H7 (cell line): Measurements from ENCODE around the gene ALG14. TPM values are rescaled to one million over a fixed set of nuclear protein-coding genes. Genes with fewer than 3 reads are reported as not detected.
"Not testable (repeated sequence)": the region's sequence is repeated elsewhere in the genome, so short reads cannot be mapped to it uniquely, and the experiment has no call there.

ENCODE experiments used
- DNase-seq: peaks from one replicate; pipeline ENCODE4 v3.0.0; 2012
- H3K27me3 ChIP-seq: 2 replicates; pipeline ENCODE4 v1.6.0; 2011; ENCODE audit warnings: mild to moderate bottlenecking, low read length; ENCODE audit not compliant: control insufficient read depth, insufficient read depth
- H3K36me3 ChIP-seq: replicated peaks from 2 replicates; pipeline ENCODE4 v1.5.1; 2011; ENCODE audit warnings: low read length; ENCODE audit not compliant: control insufficient read depth, insufficient read depth
- H3K4me3 ChIP-seq: 2 replicates; pipeline ENCODE4 v1.5.1; 2011; ENCODE audit warnings: low read depth, mild to moderate bottlenecking, control low read depth, low read length, moderate library complexity; ENCODE audit not compliant: insufficient read depth
- total RNA-seq: library from RNA; depleted of rRNA; stranded (reverse); fragments of >200 nt; shearing (Covaris generic); gene quantifications from 2 replicates; pipeline ENCODE4 v1.2.3, GENCODE V29; 2014

The ALG14 gene
- total RNA-seq, 1 experiment from 2014 or later: 0.73 TPM

DNA sequence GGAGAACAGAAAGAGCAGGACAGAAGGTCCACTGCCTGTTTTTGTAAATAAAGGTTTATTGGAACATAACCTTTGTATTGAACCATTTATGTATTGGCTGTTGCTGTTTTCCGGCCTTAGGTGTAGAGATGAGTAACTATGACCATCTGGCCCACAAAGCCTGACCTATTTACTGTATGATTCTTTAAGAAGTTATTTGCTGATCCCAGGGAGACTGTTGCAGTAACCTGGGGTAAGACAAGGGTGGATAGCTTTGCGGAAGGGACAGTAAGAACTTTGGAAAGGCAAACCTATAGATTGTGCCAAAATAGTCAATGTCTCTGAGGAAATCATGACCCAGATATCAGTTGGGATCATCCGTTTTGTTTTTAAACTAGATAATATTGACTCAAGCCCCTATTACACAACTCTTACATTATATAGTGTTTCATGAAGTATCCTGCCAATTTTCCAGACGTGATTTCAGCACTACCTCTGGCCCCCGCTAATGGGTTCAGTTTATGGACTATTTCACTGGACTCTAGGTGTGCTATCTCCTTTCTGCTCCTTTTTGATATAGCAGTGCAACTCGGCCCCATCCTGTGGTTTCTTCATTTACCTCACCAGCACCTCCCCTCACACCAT lies 23.6 kb upstream of the ALG14 start:
- Histone ChIP-seq H3K36me3 (no peaks in the 10 kb centered on the region), H3K4me3 (no peak overlapping the region), H3K27me3 (no peaks in the 10 kb centered on the region)
- DNase-seq: no peak

DNA sequence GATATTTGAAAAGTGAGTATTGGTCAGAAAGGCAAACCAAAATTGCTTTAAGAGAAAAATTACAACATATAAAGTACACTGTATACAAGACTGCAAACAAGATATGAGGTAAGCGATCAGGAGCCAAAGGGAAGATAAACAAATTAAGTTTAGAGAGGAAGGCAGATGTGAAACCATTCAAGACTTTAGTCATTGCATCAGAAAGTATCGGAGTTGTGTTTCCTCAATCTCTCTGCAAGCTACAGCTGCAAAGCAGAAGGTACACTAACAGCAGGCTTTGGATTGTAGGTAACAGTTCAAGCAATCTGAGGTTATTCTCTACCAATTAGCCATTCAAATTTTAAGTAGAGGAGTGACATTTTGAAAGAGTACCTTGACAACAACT lies 23.1 kb upstream of the ALG14 start:
- no peak for DNase-seq
- Histone ChIP-seq H3K36me3 (no peaks in the 10 kb centered on the region), H3K4me3 (no peak overlapping the region), H3K27me3 (no peaks in the 10 kb centered on the region)

DNA sequence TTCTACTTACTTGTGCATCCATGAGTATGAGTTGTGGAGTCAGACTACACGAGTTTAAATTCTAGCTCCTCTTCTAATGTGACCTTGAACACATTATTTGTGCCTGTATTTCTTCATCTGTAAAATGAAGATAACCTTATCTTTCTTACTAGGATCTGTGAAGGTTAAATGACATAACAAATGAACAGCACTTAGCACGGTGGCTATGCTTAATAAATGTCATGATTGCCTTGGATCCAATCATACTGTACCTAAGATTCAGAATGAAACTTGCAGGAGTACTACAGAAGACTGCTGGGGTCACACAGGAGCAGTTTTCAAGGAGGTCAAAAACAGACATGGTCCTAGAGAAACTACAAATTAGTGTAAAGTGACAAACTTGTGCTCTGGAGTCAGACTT lies 22.2 kb upstream of the ALG14 start:
- Histone ChIP-seq H3K27me3 (no peaks in the 10 kb centered on the region), H3K36me3 (no peaks in the 10 kb centered on the region), H3K4me3 (no peak overlapping the region)
- DNase-seq: no peak

DNA sequence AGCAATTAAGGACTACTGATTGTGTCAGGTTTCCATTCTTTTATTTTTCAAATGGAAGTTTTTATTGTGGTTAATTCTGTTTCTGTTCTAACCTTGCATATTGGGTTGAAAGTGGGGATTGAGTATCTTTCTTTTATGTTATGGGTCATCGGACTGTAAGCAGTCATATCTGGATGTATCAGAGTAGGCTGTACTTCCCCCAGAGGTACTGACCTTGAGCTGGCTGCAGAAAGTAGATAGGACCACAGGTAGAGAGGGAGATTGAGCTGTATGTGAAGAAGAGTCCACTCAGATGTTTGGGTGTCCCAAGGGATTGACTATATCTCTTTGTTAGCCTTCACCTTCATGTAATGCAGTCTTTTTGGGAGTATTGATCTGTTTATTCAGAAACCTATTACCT lies 20.5 kb upstream of the ALG14 start:
- H3K4me3 ChIP-seq: no peak overlapping the region
- H3K27me3 ChIP-seq: no peaks in the 10 kb centered on the region
- no peak for DNase-seq
- H3K36me3 ChIP-seq: no peaks in the 10 kb centered on the region

DNA sequence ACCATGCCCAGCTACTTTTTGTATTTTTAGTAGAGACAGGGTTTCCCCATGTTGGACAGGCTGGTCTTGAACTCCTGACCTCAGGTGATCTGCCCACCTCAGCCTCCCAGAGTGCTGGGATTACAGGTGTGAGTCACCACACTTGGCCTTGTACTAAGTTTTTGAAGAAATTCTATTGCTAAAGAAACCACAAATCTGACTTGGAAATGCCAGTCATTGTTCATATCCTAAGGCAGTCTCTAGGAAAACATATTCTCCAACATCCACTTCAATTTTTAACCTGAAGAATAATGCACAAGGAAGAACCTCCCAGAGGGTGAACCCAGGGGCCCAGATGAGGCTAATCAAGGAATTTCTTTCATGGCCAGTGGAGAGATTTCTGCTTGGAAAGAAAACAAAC lies 20.1 kb upstream of the ALG14 start:
- not testable (repeated sequence) for H3K27me3 ChIP-seq, H3K36me3 ChIP-seq, DNase-seq, H3K4me3 ChIP-seq

DNA sequence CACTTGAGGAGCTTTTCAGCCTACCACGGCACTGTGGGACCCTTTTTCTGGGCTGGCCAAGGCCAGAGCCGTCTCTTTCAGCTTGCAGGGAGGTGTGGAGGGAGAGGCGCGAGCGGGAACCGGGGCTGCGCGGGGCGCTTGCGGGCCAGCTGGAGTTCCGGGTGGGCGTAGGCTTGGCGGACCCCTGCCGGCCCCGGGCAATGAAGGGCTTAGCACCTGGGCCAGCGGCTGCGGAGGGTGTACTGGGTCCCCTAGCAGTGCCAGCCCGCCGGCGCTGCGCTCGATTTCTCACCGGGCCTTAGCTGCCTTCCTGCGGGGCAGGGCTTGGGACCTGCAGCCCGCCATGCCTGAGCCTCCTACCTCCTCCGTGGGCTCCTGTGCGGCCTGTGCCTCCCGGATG lies 18.5 kb upstream of the ALG14 start:
- not testable (repeated sequence) for DNase-seq, H3K27me3 ChIP-seq, H3K36me3 ChIP-seq, H3K4me3 ChIP-seq

DNA sequence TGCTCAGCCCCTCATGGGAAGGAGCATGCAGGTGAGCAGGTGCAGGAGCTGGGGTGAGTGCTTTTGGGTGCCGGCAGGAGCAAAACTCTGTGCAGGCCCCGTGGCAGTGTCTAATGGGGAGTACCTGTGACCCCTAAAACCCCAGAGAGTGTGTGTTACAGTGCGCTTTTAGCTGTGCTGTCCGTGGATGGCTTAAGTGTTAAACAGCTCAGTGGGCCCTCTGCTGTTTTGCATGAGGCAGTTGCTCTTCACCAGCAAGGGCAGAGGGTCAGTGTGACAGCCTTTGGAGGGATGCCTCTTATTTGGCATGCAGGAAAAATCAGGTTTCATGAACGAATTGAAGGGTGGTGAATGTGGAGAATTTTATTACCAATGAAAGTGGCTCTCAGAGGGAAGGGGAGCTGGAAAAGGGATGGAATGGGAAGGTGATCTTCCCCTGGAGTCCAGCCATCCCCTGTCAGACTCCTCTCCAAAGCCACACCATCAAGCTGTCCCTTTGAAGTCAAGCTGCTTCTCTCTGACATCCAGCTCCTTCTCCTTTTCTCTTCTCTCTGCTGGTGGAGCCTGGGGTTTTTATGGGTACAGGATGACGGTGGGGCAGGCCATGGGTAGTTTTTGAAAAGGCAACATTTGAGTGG lies 17.0 kb upstream of the ALG14 start:
- Histone ChIP-seq H3K4me3 (no peak overlapping the region), H3K27me3 (no peaks in the 10 kb centered on the region), H3K36me3 (no peaks in the 10 kb centered on the region)
- no peak for DNase-seq

DNA sequence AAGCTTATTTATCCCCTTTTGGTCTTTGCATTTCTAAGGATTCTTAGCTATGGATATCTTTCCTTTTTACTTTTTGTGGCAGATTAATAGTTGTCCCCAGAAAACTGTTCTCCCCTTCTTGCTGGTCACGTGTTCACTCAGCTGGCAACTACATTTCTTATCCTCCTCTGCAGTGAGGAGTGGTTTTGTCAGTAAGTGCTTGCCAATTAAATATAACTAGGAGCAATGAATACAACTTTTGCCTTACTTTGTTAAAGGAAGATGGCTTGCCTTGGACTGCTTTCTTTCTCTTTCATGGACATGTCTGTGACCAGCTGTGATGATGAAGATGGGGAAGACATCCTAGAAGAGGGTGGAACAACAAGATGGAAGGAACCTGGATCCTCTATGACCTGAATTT lies 15.6 kb upstream of the ALG14 start:
- no peak overlapping the region for H3K4me3 ChIP-seq

DNA sequence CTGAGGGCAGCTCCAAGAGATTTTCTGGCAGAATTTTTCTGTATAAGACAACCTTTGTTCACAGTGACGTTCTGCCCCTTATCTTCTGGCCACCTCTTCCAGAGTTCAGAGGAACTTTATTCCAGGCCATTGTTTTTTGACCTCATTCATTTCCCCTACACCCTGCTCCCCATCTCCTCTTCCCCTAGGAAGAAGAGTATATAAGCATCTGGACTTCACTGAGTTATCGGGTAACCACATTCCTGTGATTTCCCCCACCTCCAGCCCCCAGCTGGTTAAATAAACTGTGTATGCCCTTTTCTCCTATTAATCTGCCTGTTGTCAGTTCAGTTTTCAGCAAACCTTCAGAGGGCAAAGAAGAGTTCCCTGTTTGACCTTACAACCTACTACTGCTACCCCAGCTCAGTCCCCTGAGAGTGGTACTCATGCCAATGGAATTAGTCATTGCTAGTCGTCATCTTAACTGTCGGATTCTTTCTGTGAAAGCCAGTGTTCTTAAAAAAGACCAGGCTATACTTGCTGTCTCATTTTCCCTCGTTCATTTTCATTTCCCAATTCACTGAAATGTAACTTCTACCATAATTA lies 14.3 kb upstream of the ALG14 start:
- no peak overlapping the region for H3K4me3 ChIP-seq
- peak; percentile 35 for DNase-seq

More for the DNA sequence above, 15.6 kb upstream of the ALG14 start:
- H3K36me3 ChIP-seq: no peaks in the 10 kb centered on the region
- no peak for DNase-seq
- H3K27me3 ChIP-seq: no peaks in the 10 kb centered on the region

DNA sequence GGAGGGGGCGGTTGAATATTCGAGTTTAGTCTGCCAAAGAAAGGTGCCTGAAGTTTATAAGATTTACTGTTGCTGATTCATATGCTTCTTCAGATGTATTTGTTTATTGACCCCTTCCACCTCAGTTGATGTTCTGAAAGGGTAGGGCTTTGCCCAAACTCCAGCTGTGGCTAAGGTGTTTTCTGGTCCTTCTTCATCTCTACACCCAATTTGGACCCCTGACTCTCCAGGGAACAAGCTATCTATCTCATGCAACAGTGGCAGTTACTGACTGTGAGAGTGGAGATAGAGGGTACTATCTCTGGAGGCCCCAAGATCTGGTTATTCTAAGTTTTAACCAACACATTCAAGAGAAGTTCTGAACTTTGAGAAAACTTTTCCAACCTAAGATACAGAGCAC lies 12.6 kb upstream of the ALG14 start:
- DNase-seq: no peak
- Histone ChIP-seq H3K27me3 (no peaks in the 10 kb centered on the region), H3K4me3 (no peak overlapping the region), H3K36me3 (no peaks in the 10 kb centered on the region)

More for the DNA sequence above, 14.3 kb upstream of the ALG14 start:
- Histone ChIP-seq H3K36me3 (no peaks in the 10 kb centered on the region), H3K27me3 (no peaks in the 10 kb centered on the region)

DNA sequence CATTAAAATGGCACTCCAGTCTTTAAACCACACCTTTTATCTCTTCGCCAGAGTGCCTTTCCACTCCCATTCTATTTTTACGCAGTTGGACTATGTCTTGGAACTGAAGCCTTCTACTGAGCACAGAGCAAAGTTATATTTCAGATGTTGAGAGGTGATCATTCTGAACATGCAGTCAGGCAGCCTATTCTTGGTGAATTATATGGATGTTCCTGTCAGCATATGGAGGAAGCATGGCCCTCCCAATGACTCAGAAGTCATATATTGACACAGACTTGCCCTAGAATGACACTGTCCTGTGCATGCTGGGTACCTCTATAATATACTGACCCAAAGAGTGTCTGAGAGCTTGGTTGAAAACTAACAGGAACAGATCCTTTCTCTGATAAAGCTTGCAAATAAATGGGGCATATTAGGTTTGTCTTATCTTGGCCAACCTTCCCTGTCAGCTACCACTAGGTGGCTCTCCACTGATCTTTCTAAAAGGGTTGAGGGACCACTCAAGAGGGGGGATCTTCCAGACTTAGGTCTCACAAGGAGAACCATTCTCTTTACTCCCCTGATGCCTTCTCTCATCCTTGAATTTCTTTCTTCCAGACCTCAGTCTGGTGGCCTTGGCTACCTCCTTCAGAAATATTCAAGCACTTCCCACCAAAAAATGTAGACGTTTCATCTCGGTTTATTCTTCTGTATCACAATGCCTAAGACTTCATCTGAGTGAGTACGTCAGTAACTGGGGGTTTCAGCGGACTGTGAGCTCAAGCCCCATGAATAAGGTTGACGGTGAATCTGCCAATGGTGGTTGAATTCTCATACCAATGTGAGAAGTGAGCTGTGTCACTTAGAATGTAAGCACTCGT lies 11.8 kb upstream of the ALG14 start:
- no peak overlapping the region for H3K4me3 ChIP-seq
- DNase-seq: peak; percentile 78
- H3K36me3 ChIP-seq: no peaks in the 10 kb centered on the region
- no peaks in the 10 kb centered on the region for H3K27me3 ChIP-seq

DNA sequence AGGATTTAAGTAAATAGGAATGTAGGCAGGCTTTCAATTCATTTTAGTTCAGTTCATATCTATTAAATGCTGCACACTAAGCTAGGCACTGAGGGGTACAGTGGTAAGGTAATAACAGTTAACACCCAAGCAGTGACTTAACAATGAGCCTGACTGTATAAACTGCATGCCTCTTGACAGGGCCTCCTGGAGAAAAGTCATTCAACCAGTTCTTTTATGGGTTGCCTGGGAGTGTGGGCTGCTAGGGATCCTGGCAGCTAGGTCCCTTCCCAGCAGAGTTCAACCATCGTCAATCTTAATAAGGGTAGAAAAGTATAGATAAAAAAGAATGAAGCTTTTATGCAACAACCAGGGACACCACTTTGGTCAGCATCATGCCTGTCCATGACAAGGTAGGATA lies 8.1 kb upstream of the ALG14 start:
- H3K4me3 ChIP-seq: no peak overlapping the region
- no peaks in the 10 kb centered on the region for H3K36me3 ChIP-seq
- H3K27me3 ChIP-seq: no peaks in the 10 kb centered on the region
- DNase-seq: no peak

DNA sequence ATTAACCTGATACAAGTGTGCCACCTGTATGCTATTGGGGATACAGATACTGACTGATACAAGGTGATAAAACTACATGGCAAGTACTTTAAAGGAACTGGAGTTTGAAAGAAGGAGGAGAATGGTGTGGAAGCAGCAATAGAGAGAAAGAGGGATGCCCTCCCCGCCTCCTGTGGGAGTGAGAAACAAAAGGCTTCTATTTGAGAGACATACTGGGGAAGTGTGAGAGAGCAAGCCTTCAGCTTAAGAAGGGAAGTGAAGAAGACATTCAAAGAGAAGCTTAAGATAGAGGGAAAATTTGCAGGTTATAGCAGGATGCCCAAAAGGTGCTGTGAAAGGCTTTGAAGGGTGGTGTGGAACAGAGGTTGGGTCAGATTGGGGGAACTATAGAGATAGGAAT lies 7.7 kb upstream of the ALG14 start:
- DNase-seq: no peak
- H3K36me3 ChIP-seq: no peaks in the 10 kb centered on the region
- no peak overlapping the region for H3K4me3 ChIP-seq
- no peaks in the 10 kb centered on the region for H3K27me3 ChIP-seq

DNA sequence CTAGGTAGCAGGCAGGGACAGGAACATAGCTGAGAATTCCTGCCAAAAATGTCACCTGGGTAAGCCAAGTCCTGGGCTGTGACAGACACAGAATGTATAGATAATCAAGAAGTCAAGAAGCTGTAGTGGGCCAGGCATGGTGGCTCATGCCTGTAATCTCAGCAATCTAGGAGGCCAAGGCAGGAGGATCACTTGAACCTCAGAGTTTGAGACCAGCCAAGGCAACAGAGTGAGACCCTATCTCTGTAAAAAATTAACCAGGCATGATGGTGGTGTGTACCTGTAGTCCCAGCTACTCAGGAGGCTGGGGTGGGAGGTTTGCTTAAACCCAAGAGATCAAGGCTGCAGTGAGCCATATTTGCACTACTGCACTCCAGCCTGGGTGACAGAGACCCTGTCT lies 3.3 kb upstream of the ALG14 start:
- Histone ChIP-seq H3K27me3 (peaks cover 3% of the 10 kb centered on the region; the same call in 1 of the 2 replicates), H3K36me3 (no peaks in the 10 kb centered on the region), H3K4me3 (no peak overlapping the region)
- DNase-seq: no peak

DNA sequence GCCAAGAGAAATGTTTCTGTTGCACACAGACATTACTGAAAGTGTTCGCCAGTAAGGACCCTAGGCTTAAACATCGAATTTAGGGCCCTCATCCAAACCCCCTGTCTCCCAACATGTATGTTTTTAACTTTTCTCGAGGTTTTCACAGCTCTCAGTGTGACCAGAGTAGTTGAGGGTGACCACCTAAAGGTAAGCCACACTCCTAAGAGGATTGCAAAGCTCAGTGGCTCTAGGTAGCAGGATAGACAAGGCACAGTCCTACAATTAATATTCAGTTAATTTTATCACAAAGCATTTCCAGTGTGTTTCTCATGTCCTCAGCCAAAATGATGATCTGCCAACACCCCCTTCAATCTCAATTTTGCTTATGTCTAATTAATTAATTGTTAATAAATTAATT lies 695 bp upstream of the ALG14 start:
- no peak for DNase-seq
- Histone ChIP-seq H3K27me3 (peaks cover 3% of the 10 kb centered on the region; the same call in 1 of the 2 replicates), H3K36me3 (no peaks in the 10 kb centered on the region), H3K4me3 (peak overlapping the region; percentile 81)
